Esophagus mucosa (tissue), 1 donor: ENCODE results near the gene SLC52A1. TPM values are rescaled to one million over a fixed set of nuclear protein-coding genes. Genes with fewer than 3 reads are reported as not detected.
A peak's percentile ranks its signal among the peaks of the same experiment; 100 is the strongest.

ENCODE experiments used
- ATAC-seq: fragments of 200-7000 bp; cut with Tn5 transposase; one replicate; pipeline ENCODE4 v1.9.1; 2020
- total RNA-seq: library from RNA; stranded (reverse); gene quantifications from one replicate; pipeline ENCODE4 v1.2.4, GENCODE V29; 2023
- donor health status: DM: yes; HTN: yes; CAD: no.

Gene SLC52A1
- total RNA-seq, 1 donor from 2014 or later: 0.68 TPM

DNA sequence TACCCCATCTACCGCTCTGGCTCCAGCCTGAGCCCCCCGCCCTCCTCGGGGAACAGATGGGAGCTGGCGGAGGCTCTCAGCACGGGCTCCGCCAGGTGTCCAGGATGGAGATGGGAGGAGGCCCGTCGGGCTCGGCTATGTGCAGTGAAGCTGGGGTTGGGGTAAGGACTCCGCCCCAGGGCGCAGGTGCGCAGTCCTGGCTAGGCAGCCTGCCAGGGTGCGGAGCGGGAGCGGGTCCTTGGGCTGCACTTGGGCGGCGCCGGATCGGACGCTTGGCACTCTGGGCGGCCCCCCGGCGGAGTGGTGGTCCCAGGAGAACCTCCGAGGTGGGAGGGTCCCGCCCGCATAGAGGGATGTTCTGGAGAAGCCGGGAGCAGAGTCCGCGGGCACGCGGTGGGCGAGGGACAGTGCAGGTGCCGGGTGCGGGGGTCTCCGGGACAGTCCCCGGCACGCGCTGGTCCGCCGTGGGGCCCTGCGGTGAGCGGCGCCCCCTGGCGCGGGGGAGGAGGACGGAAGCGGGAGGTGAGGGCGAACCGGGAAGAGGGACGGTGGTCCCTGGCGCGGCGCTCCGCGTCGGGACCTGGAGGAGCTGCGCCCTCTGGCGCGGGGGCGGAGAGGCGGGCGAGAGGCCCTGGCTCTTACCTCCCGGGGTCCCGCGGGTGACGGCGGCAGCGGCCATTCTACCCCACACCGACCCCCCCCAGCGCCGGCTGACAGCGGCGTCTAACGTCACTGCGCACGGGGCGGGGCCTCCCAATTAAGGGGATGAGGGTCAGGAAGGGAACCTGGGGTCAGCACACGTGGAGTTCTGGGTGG, 48.1 kb downstream of the SLC52A1 start, which contains the start of gene CAMTA2:
TSS of gene CAMTA2 (minus strand) at position 725 of the 816 bp plus-strand sequence. CDS start 1,453 bp downstream, outside the sequence.
- peak; percentile 80 for ATAC-seq

- ATAC-seq: peak; percentile 20
Measured at GRCh38 chr17:4986403-4986802, 48.8 kb downstream of the SLC52A1 start.

Other genes with a start within 250 kb of the SLC52A1 start
- 2.3 TPM for gene VMO1, start 249.1 kb downstream of the SLC52A1 start, total RNA-seq
- gene GLTPD2, start 246.5 kb downstream of the SLC52A1 start, total RNA-seq: not detected
- 131 TPM for gene PSMB6, start 239.3 kb downstream of the SLC52A1 start, total RNA-seq
- gene PLD2, start 228.3 kb downstream of the SLC52A1 start, total RNA-seq: 117 TPM
- gene MINK1, start 202.1 kb downstream of the SLC52A1 start, total RNA-seq: 124 TPM
- gene C17orf107, start 135.9 kb downstream of the SLC52A1 start, total RNA-seq: 1.3 TPM
- gene CHRNE, start 132.3 kb downstream of the SLC52A1 start, total RNA-seq: 0.32 TPM
- gene GP1BA, start 103.1 kb downstream of the SLC52A1 start, total RNA-seq: not detected
- gene SLC25A11, start 95.4 kb downstream of the SLC52A1 start, total RNA-seq: 42.4 TPM
- gene RNF167, start 95.2 kb downstream of the SLC52A1 start, total RNA-seq: 79.2 TPM
- gene PFN1, start 86.9 kb downstream of the SLC52A1 start, total RNA-seq: 455 TPM
- 1.5 TPM for gene ENO3, start 84.3 kb downstream of the SLC52A1 start, total RNA-seq
- gene SPAG7, start 67.6 kb downstream of the SLC52A1 start, total RNA-seq: 65.7 TPM
- 23.8 TPM for gene CAMTA2, start 47.8 kb downstream of the SLC52A1 start, total RNA-seq
- gene INCA1, start 37.9 kb downstream of the SLC52A1 start, total RNA-seq: not detected
- 95.4 TPM for gene KIF1C, start 37.5 kb downstream of the SLC52A1 start, total RNA-seq
- gene ZFP3, start 43.0 kb upstream of the SLC52A1 start, total RNA-seq: 1.8 TPM
- gene ZNF232, start 76.5 kb upstream of the SLC52A1 start, total RNA-seq: 3.1 TPM
- not detected for gene USP6, start 80.6 kb upstream of the SLC52A1 start, total RNA-seq
- gene ZNF594, start 156.4 kb upstream of the SLC52A1 start, total RNA-seq: 1.8 TPM
- 0.72 TPM for gene SCIMP, start 199.4 kb upstream of the SLC52A1 start, total RNA-seq
- 15.1 TPM for gene RABEP1, start 246.9 kb upstream of the SLC52A1 start, total RNA-seq